ENCODE results near the gene HMG20A. TPM values are rescaled to one million over a fixed set of nuclear protein-coding genes. Genes with fewer than 3 reads are reported as not detected.
"Not testable (repeated sequence)": the region's sequence is repeated elsewhere in the genome, so short reads cannot be mapped to it uniquely, and the experiment has no call there.

HMG20A gene
- total RNA-seq, 1 experiment from 2014 or later, result 61.7 TPM

GRCh38 chr15:77409259-77410156 lies 11.2 kb upstream of the HMG20A start:
- Mint-ChIP-seq H3K4me1 (ENCODE audit: low read depth, unreplicated experiment) (peaks cover 29% of the 10 kb centered on the region), H3K4me3 (ENCODE audit: low read depth, unreplicated experiment) (no peak overlapping the region), H3K36me3 (ENCODE audit: insufficient read depth, unreplicated experiment) (no peaks in the 10 kb centered on the region), H3K27ac (ENCODE audit: unreplicated experiment) (no peak overlapping the region), H3K9me3 (ENCODE audit: low read depth, unreplicated experiment) (peaks cover 9% of the 10 kb centered on the region), H3K27me3 (ENCODE audit: unreplicated experiment) (no peaks in the 10 kb centered on the region)
- CTCF ChIA-PET, result interaction anchor here (0.5 to 0.8 kb wide), 3 partner anchors 99 to 135 kb away, joined by 3 to 4 read pairs (median 3); no protein-coding TSS in a partner anchor
- intact Hi-C loops (cut with micrococcal nuclease; ENCODE audit: unreplicated experiment), result no loop called here
- no TSS peak for BruUV-seq (replicated peaks)
- no peak for DNase-seq
- TF ChIP-seq CTCF (IDR thresholded peaks at IDR 0.05; ENCODE audit: unreplicated experiment), result no peak

- not testable (repeated sequence) for H3K27ac Mint-ChIP-seq (ENCODE audit: unreplicated experiment); BruUV-seq (replicated peaks)
Observed at GRCh38 chr15:77410157-77410500, 10.6 kb upstream of the HMG20A start.

GRCh38 chr15:77410701-77411618 lies 9.7 kb upstream of the HMG20A start:
- H3K27ac Mint-ChIP-seq (ENCODE audit: unreplicated experiment), result no peak overlapping the region
- peaks cover 25% of the 10 kb centered on the region for H3K4me1 Mint-ChIP-seq (ENCODE audit: low read depth, unreplicated experiment)
- no peak for TF ChIP-seq CTCF (IDR thresholded peaks at IDR 0.05; ENCODE audit: unreplicated experiment)
- H3K9me3 Mint-ChIP-seq (ENCODE audit: low read depth, unreplicated experiment), result peaks cover 9% of the 10 kb centered on the region
- intact Hi-C loops (cut with micrococcal nuclease; ENCODE audit: unreplicated experiment), result no loop called here
- H3K36me3 Mint-ChIP-seq (ENCODE audit: insufficient read depth, unreplicated experiment), result no peaks in the 10 kb centered on the region
- H3K4me3 Mint-ChIP-seq (ENCODE audit: low read depth, unreplicated experiment), result no peak overlapping the region
- H3K27me3 Mint-ChIP-seq (ENCODE audit: unreplicated experiment), result no peaks in the 10 kb centered on the region
- CTCF ChIA-PET, result interaction anchor here (1.2 kb wide), 1 partner anchor 27 kb away, joined by 4 read pairs; no protein-coding TSS in a partner anchor
- DNase-seq, result no peak
- no TSS peak for BruUV-seq (replicated peaks)

More at GRCh38 chr15:77410157-77410500, 10.6 kb upstream of the HMG20A start:
- H3K4me1 Mint-ChIP-seq (ENCODE audit: low read depth, unreplicated experiment), result peaks cover 29% of the 10 kb centered on the region
- H3K36me3 Mint-ChIP-seq (ENCODE audit: insufficient read depth, unreplicated experiment); H3K27me3 Mint-ChIP-seq (ENCODE audit: unreplicated experiment); DNase-seq; intact Hi-C loops (cut with micrococcal nuclease; ENCODE audit: unreplicated experiment); H3K4me3 Mint-ChIP-seq (ENCODE audit: low read depth, unreplicated experiment); H3K9me3 Mint-ChIP-seq (ENCODE audit: low read depth, unreplicated experiment): not testable (repeated sequence)
- CTCF ChIA-PET, result interaction anchor here (0.7 to 0.8 kb wide), 2 partner anchors 99 to 134 kb away, joined by 3 read pairs; no protein-coding TSS in a partner anchor

- intact Hi-C loops (cut with micrococcal nuclease; ENCODE audit: unreplicated experiment), result no loop called here
- Mint-ChIP-seq H3K27ac (ENCODE audit: unreplicated experiment) (no peak overlapping the region), H3K9me3 (ENCODE audit: low read depth, unreplicated experiment) (peaks cover 7% of the 10 kb centered on the region)
Observed at GRCh38 chr15:77411619-77411976, 9.1 kb upstream of the HMG20A start.

More at GRCh38 chr15:77411619-77411976, 9.1 kb upstream of the HMG20A start:
- no peak overlapping the region for H3K4me3 Mint-ChIP-seq (ENCODE audit: low read depth, unreplicated experiment)
- no peak for DNase-seq
- H3K27me3 Mint-ChIP-seq (ENCODE audit: unreplicated experiment), result no peaks in the 10 kb centered on the region
- no TSS peak for BruUV-seq (replicated peaks)
- CTCF ChIA-PET, result interaction anchor here (1.2 kb wide), 1 partner anchor 28 kb away, joined by 4 read pairs; no protein-coding TSS in a partner anchor
- peaks cover 20% of the 10 kb centered on the region for H3K4me1 Mint-ChIP-seq (ENCODE audit: low read depth, unreplicated experiment)
- no peak for TF ChIP-seq CTCF (IDR thresholded peaks at IDR 0.05; ENCODE audit: unreplicated experiment)
- no peaks in the 10 kb centered on the region for H3K36me3 Mint-ChIP-seq (ENCODE audit: insufficient read depth, unreplicated experiment)
